Measurements from ENCODE around the gene GPRC6A. TPM values are rescaled to one million over a fixed set of nuclear protein-coding genes. Genes with fewer than 3 reads are reported as not detected.

The GPRC6A gene
- polyA plus RNA-seq, 1 experiment, result not detected

DNA sequence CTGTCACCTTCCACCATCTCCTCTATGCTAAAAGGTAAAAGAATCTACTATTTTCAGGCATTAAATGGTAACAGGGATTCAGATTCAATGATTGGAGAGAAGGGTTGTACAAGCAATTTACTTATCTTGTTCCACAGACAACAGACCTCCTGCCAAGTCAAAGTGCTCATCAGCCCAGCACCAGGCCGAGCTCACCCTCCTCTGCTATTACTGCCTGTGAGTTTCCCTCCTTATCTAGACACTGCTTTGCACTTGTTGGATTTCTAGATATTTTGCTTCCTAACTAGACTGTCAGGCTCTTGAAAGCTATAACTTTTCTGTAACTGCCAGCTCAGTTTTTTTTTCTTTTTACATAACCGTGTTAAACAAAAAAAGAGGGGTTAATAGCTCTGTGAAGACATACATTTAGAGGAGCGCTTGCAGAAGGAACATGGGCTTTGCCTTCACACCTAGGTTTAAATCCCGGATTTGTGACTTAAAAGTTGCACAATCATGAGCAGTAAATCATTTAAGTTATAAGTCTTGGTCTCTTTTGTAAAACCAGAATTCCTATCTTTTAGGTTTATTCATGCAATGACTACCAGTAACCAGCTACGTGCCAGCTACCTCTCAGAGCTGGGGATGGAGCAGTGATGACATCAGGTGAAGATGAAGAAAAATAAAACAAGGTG, 62.2 kb downstream of the GPRC6A start:
- no peak for DNase-seq (ENCODE audit: low read depth)
- no peak overlapping the region for H3K4me3 ChIP-seq (ENCODE audit: low read depth, low read length)
- TF ChIP-seq, protein P1, sequence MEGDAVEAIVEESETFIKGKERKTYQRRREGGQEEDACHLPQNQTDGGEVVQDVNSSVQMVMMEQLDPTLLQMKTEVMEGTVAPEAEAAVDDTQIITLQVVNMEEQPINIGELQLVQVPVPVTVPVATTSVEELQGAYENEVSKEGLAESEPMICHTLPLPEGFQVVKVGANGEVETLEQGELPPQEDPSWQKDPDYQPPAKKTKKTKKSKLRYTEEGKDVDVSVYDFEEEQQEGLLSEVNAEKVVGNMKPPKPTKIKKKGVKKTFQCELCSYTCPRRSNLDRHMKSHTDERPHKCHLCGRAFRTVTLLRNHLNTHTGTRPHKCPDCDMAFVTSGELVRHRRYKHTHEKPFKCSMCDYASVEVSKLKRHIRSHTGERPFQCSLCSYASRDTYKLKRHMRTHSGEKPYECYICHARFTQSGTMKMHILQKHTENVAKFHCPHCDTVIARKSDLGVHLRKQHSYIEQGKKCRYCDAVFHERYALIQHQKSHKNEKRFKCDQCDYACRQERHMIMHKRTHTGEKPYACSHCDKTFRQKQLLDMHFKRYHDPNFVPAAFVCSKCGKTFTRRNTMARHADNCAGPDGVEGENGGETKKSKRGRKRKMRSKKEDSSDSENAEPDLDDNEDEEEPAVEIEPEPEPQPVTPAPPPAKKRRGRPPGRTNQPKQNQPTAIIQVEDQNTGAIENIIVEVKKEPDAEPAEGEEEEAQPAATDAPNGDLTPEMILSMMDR (IDR thresholded peaks at IDR 0.05; ENCODE audit: insufficient read depth, low read depth, low read length), result no peak
- POLR2A ChIA-PET, result no interaction called here
- CTCF ChIA-PET, result interaction anchor here (0.6 to 2.0 kb wide), 2 partner anchors 12 to 901 kb away, joined by 4 to 5 read pairs; no protein-coding TSS in a partner anchor
- peaks cover 1% of the 10 kb centered on the region; the same call in 1 of the 2 replicates for H3K27me3 ChIP-seq (ENCODE audit: control insufficient read depth, insufficient read depth, low read length)
- H3K36me3 ChIP-seq (ENCODE audit: control insufficient read depth, insufficient read depth, low read length), result no peaks in the 10 kb centered on the region

DNA sequence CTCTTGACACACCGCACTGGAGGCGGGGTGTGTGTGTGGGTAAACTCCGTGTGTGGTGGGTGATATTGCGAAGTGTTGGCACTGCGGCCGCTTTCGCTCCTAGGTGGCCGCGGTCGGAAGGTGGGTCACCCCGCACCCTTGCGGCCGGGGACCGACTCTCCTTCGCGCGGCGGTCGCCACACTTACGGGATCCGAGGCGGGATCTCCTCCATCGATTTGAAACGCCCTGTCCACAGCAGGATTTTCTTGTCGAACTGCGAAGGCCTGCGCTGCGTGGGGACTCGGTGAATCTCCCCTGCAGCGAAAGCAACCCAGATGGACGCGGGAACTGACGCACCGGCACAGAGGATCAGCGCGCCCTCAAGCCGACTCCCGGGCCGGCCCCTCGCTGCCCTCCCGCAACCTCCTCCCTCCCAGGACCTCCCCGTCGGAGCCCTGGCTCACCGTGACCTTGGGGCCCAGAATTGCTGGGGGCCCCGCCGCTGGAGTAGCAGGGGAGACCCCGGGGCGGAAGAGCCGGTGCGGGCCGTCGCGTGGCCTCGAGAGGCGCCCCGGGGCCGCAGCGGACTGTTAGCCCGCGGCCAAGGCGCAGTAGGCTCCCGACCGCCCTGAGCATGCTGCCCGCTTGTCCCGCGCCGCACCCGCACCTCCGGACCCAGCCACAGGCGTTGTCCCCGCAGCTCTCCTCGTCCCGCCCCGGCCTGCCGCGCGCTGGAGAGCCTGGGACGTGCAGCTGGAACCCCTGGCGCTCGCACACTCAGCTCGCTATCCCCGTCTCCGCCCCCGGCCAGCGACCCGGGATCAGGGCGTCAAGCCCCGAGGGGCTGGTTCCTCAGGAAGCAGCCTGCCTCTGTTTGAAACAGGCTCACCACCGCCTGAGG, 63.7 kb downstream of the GPRC6A start, which contains the start of gene FAM162B:
Gene FAM162B, minus strand, starts transcription at position 759 of the 881 bp plus-strand sequence. Its CDS starts 143 bp downstream, at position 616.
- TF ChIP-seq, protein P1 (IDR thresholded peaks at IDR 0.05; ENCODE audit: insufficient read depth, low read depth, low read length), result no peak
- H3K4me3 ChIP-seq (ENCODE audit: low read depth, low read length), result peak within 1 kb of the TSS; percentile 53
- CTCF ChIA-PET, result interaction anchor here (2.0 kb wide), 1 partner anchor 14 kb away, joined by 5 read pairs; no protein-coding TSS in a partner anchor
- DNase-seq (ENCODE audit: low read depth), result no peak
- H3K36me3 ChIP-seq (ENCODE audit: control insufficient read depth, insufficient read depth, low read length), result no peaks in the 10 kb centered on the region; the same call in 1 of the 2 replicates
- H3K27me3 ChIP-seq (ENCODE audit: control insufficient read depth, insufficient read depth, low read length), result peaks cover 1% of the 10 kb centered on the region; the same call in 1 of the 2 replicates
- POLR2A ChIA-PET, result interaction anchor here (0.5 kb wide), 1 partner anchor 46 kb away, joined by 4 read pairs; no protein-coding TSS in a partner anchor

GRCh38 chr6:116764629-116764960, 64.3 kb downstream of the GPRC6A start:
- ChIA-PET CTCF (no interaction called here), POLR2A (no interaction called here)
- Histone ChIP-seq H3K4me3 (ENCODE audit: low read depth, low read length) (peak overlapping the region; percentile 53), H3K36me3 (ENCODE audit: control insufficient read depth, insufficient read depth, low read length) (no peaks in the 10 kb centered on the region; the same call in 1 of the 2 replicates), H3K27me3 (ENCODE audit: control insufficient read depth, insufficient read depth, low read length) (peaks cover 1% of the 10 kb centered on the region; the same call in 1 of the 2 replicates)
- TF ChIP-seq, protein P1 (IDR thresholded peaks at IDR 0.05; ENCODE audit: insufficient read depth, low read depth, low read length), result no peak; the same call in 1 of the 2 replicates
- no peak for DNase-seq (ENCODE audit: low read depth)

GRCh38 chr6:116763906-116764628, 64.8 kb downstream of the GPRC6A start:
- POLR2A ChIA-PET, result interaction anchor here (0.7 kb wide), 1 partner anchor 1043 kb away, joined by 9 read pairs; no protein-coding TSS in a partner anchor
- no peaks in the 10 kb centered on the region; the same call in 1 of the 2 replicates for H3K36me3 ChIP-seq (ENCODE audit: control insufficient read depth, insufficient read depth, low read length)
- CTCF ChIA-PET, result no interaction called here
- peak overlapping the region; percentile 53 for H3K4me3 ChIP-seq (ENCODE audit: low read depth, low read length)
- peaks cover 1% of the 10 kb centered on the region; the same call in 1 of the 2 replicates for H3K27me3 ChIP-seq (ENCODE audit: control insufficient read depth, insufficient read depth, low read length)
- TF ChIP-seq, protein P1 (IDR thresholded peaks at IDR 0.05; ENCODE audit: insufficient read depth, low read depth, low read length), result peak; percentile 40; the same call in 1 of the 2 replicates
- no peak for DNase-seq (ENCODE audit: low read depth)

Measured in BJ (cell line).